HG02938 (cell line): ENCODE results near the gene TSR1.

ENCODE experiments used
- ATAC-seq: cut with Tn5 transposase; IDR thresholded peaks from one replicate; pipeline ENCODE4 v1.9.1; 2021; ENCODE audit warnings: mild to moderate bottlenecking, moderate library complexity; ENCODE audit not compliant: unreplicated experiment

TSR1 gene

GRCh38 chr17:2336215-2336851 is at the start of gene TSR1:
TSR1 (minus strand) TSS chr17:2336457; CDS start chr17:2336427, 30 bp downstream.
- peak; percentile 74 for ATAC-seq

DNA sequence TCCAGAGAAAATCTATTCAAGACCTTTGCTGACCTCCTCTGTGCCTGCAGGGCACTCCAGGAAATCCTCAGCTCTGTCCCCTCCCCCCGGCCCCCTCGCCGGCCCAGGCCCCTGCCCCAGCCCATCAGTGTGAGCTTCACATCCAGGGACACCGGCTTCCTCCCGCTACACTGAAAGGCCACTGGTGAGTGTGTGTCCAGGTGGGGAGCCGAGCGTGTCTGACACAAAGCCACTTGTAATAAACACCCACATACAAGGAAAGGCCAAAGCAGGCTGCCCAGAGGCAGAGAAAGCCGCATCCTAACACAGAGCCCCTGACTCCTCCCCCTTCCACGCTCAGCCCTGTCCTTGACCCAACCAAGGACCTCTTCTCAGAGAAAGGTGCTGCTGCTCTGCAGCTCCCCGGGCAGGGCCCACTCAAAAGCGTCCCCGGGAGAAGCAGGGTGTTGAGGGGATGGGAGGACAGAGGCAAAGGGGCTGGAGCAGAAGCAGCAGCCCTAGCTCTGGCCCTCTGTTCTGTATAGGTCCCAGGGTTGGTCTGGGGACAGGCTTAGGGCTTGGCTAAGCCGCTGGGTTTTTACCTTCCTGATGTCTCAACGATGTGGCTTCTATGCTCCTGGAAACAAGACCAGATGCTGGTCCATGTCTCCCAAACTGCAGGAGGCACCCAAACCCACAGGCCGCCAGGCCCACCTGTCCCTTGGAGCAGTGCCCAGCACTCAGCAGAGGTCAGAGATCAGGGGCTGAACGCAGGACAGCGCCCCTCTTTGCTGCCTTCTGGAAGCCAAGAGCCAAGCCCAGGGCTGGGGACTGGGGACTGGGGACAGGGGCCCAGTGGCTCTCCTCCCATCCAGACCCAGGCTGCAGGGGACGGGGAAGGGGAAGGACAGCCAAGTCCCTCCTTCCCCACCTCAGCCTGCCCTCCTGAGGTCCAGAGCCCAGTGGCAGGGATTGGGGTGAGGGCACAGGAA is 49.3 kb upstream of the TSR1 start:
- ATAC-seq: no peak

- no peak for ATAC-seq
These were observed 48.3 kb upstream of the TSR1 start for GRCh38 chr17:2384439-2385127.

DNA sequence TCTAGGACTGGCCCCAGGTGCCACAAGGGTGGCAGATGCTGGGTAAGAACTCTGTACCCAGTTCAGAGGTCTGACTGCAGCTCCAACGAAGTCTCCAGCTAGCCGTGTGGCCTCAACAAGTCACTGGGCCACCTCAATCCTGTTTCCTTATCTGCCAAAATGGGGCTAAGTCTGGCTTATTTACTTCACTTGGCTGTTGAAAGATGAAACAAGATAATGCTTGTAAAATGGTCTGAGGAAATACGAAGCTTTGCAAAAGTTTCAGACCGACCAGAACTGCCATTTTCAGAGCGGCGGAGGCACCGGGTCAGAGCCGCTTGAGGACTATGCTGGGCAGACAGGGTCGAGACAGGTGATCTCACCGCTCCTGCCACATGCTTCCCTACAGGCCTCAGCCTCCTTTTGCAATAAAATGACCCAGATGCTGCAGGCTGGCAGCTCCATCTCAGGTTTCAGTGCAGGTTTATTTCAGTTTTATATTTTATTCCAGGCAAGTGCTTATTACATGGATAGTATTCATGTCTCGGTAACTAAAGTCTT is 47.4 kb upstream of the TSR1 start:
- no peak for ATAC-seq

GRCh38 chr17:2380950-2381649 is 44.8 kb upstream of the TSR1 start:
- no peak for ATAC-seq

GRCh38 chr17:2380226-2380922 is 44.1 kb upstream of the TSR1 start:
- ATAC-seq: no peak

GRCh38 chr17:2379489-2380225 is 43.4 kb upstream of the TSR1 start:
- ATAC-seq: no peak

GRCh38 chr17:2378905-2379304 is 42.6 kb upstream of the TSR1 start:
- no peak for ATAC-seq

DNA sequence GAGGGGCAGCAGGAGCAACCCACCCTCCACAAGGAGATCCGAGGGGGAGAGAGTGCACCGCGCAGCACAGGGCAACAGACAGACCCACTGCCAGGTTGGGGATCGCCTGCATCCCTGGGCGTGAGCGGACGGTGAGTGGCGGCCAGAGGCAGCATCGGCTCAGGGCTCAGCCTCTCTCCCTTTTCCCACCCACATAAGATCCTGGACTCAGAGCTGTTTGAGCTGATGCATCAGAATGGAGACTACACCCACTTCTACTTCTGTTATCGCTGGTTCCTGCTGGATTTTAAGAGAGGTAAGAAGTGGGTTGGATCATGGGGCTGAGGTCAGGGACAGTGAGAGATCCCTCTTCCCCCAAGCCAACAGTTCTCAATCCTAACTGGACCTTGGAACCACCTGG is 41.4 kb upstream of the TSR1 start:
- ATAC-seq: no peak

GRCh38 chr17:2376107-2376506 is 39.9 kb upstream of the TSR1 start:
- ATAC-seq: no peak

DNA sequence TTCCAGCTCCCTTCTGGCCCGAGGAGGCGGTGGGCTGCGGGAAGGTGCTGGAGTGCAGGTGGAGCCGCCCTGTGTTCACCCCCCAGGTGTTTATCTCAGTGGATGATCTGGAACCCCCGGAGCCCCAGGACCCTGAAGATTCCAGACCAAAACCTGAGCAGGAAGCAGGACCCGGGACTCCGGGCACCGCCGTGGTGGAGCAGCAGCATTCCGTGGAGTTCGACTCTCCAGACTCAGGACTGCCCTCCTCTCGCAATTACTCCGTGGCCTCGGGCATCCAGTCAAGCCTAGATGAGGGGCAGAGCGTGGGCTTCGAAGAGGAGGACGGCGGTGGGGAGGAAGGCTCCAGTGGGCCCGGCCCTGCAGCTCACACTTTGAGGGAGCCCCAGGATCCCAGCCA is 39.1 kb upstream of the TSR1 start:
- ATAC-seq: no peak

- ATAC-seq: no peak
These were observed 38.5 kb upstream of the TSR1 start for GRCh38 chr17:2374549-2375285.

DNA sequence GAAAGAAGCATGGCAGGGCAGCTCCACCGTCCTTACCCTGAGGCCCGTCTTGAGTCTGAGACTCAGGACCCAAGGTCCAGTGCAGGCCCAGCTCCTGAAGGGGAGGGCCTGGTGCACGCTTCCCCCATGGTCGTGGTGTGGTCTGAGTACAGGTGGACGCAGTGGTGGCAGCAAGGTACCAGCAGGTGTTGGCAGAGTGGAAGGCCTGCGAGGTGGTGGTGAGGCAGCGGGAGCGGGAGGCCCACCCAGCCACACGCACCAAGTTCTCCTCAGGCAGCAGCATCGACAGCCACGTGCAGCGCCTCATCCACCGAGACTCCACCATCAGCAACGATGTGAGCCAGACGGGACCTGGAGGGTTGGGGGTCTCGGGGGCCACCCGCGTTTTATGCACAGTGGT is 36.9 kb upstream of the TSR1 start:
- no peak for ATAC-seq

DNA sequence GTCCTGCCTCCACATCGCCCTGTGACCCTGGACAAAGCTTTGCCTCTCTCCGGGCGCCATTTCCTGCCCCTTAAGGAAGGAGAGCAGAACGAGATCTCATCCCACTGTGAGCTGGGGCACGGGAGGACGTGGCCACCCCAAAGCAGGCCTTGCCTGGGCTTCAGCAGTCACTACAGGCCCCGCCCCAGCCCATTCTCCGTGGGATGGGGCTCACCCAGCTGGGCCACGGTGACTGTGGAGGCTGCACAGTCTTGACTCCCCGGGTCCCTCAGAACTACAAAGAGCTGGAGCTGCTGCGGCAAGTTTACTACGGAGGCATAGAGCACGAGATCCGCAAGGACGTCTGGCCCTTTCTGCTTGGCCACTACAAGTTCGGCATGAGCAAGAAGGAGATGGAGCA is 36.4 kb upstream of the TSR1 start:
- ATAC-seq: no peak

DNA sequence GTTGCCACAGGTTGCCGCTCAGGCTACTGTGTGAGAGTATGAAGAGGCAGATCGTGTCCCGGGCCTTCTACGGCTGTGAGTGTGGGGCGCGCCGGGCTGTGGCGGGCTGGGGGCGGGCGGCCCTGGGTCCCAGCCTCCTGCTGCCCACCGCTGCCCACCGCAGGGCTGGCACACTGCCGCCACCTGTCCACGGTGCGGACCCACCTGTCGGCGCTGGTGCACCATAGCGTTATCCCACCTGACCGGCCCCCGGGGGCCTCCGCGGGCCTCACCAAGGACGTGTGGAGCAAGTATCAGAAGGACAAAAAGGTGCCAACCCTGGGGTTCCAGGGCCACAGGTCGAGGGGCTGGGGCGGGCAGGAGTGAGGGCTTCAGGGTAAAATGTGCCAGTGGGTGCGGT is 35.9 kb upstream of the TSR1 start:
- ATAC-seq: no peak

GRCh38 chr17:2371183-2372130 is 35.2 kb upstream of the TSR1 start:
- no peak for ATAC-seq

- ATAC-seq: no peak
These were observed 33.9 kb upstream of the TSR1 start for GRCh38 chr17:2370211-2370589.
